Measurements from ENCODE around the gene CFAP20DC. TPM values are rescaled to one million over a fixed set of nuclear protein-coding genes. Genes with fewer than 3 reads are reported as not detected.

CFAP20DC gene
- total RNA-seq, 1 donor: 7.3 TPM

GRCh38 chr3:59040902-59041301 lies 8.9 kb downstream of the CFAP20DC start:
- TF ChIP-seq, protein P1, sequence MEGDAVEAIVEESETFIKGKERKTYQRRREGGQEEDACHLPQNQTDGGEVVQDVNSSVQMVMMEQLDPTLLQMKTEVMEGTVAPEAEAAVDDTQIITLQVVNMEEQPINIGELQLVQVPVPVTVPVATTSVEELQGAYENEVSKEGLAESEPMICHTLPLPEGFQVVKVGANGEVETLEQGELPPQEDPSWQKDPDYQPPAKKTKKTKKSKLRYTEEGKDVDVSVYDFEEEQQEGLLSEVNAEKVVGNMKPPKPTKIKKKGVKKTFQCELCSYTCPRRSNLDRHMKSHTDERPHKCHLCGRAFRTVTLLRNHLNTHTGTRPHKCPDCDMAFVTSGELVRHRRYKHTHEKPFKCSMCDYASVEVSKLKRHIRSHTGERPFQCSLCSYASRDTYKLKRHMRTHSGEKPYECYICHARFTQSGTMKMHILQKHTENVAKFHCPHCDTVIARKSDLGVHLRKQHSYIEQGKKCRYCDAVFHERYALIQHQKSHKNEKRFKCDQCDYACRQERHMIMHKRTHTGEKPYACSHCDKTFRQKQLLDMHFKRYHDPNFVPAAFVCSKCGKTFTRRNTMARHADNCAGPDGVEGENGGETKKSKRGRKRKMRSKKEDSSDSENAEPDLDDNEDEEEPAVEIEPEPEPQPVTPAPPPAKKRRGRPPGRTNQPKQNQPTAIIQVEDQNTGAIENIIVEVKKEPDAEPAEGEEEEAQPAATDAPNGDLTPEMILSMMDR (IDR thresholded peaks at IDR 0.05; ENCODE audit: insufficient read depth, low read length): no peak
- peak; percentile 27 for DNase-seq (ENCODE audit: low read depth)
- no peak overlapping the region for H3K4me3 ChIP-seq (ENCODE audit: low read depth, low read length)

DNA sequence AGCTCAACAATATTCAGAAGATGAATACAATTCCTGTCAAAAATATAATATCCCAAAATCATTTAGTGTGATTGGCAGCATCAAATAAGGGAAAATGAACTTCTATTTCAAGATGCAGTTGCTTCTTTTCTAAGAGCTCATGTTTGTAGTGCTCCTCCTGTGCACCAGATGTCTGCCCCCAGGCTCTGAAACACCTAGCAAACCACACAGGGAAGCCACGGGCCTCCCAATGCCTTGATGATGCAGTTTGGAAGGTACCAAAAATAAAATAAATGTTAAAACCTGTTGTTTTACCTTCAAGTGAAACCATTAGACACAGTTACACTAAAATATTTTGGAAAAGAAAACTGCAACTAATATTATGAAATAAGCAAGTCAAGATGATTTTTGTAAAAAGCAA lies 22.2 kb downstream of the CFAP20DC start:
- no peak for DNase-seq (ENCODE audit: low read depth)
- TF ChIP-seq, protein P1 (IDR thresholded peaks at IDR 0.05; ENCODE audit: insufficient read depth, low read length): no peak
- no peak overlapping the region for H3K4me3 ChIP-seq (ENCODE audit: low read depth, low read length)

DNA sequence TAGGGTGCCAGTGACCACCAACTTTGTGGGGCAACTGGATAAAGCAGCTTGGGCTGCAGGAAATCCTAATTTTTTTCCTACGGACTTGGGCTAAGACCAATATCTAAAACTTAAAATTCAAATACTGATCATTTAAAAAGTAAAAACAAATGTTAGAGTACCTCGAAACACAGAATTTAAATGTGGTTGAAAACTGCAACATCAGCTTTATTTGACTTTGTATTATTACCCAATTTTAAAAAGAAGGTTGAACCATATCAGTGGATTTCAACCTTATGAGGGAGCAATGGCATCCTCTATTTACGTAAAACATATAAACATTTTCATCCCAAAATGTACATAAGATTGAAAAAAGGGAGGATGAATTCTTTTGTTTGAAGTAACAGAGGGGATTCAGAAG lies 26.2 kb downstream of the CFAP20DC start:
- DNase-seq (ENCODE audit: low read depth): no peak
- TF ChIP-seq, protein P1 (IDR thresholded peaks at IDR 0.05; ENCODE audit: insufficient read depth, low read length): no peak
- H3K4me3 ChIP-seq (ENCODE audit: low read depth, low read length): no peak overlapping the region

DNA sequence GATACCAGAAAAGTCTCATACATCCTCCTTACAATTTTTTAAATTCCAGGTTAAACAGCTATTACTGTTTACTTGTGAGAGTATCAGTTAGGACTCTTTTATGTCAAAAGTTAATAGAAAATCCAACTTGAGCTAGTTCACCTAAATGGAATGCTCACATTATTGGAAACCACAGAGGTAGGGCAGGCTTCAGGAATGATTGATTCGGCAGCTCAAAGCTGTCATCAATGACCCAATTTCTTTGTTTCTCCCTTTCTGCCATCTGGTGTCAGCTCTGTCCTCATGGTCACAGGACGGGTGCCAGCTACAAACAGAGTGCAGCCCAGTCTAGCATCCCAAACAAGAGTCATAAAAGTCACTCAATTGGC lies 32.2 kb downstream of the CFAP20DC start:
- TF ChIP-seq, protein P1 (IDR thresholded peaks at IDR 0.05; ENCODE audit: insufficient read depth, low read length): no peak
- DNase-seq (ENCODE audit: low read depth): no peak
- no peak overlapping the region for H3K4me3 ChIP-seq (ENCODE audit: low read depth, low read length)

DNA sequence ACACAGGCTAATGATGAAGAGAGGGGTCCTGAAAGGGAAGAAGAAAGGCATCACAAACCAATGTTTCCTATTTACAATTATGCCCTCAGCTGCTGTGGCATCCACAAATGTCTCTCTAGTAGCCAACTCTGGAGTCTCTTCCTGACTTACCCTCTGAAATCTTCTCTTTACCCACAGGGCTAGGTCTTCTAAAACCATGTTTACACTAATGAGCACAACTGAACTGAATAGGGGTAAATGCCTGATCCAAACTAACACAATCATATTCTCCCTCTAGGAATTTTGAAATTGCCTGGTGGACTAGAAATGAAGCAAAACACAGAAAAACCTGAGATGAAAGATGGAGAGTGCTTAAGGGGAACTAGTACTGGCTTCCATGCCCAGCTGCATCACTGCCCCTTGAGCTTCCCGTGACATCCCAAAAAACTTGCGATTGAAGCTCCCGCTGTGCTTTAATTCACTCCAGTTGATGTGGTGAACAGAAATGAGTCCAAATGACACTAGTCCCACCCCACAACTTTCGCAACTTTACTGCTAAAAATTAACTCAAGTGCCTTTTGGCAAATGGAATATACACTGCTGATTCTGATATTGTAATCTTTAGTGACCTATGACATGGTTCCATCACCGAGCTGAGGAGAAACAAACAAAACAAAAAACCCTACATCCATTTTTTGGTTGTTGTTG lies 32.8 kb downstream of the CFAP20DC start:
- no peak overlapping the region for H3K4me3 ChIP-seq (ENCODE audit: low read depth, low read length)
- TF ChIP-seq, protein P1 (IDR thresholded peaks at IDR 0.05; ENCODE audit: insufficient read depth, low read length): no peak
- no peak for DNase-seq (ENCODE audit: low read depth)

DNA sequence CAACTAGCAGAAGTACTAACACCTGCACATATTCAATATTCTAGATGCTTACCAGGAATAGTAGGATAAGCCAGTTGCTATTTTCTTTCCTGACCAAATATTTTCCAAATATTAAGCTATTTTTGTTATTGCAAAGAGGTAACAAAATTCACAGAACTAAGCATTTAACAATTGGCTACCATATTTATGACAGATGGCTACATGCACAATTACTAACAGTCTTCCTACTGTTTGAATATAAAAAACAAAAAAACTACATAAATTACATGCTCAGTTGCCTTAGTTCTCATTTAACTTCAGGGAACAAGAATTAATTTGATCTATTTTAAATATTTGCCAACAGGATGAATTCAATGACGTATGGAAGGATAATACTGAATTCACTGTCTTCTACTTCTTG lies 36.2 kb downstream of the CFAP20DC start:
- TF ChIP-seq, protein P1 (IDR thresholded peaks at IDR 0.05; ENCODE audit: insufficient read depth, low read length): no peak
- no peak overlapping the region for H3K4me3 ChIP-seq (ENCODE audit: low read depth, low read length)
- DNase-seq (ENCODE audit: low read depth): no peak
